SK-N-SH (cell line): ENCODE results near the gene MGAT4B.

Experiments
- CTCF ChIP-seq: fragments of 200-600 bp; sonication (generic); IDR thresholded peaks from 2 replicates; pipeline ENCODE4 v1.6.1; 2017; ENCODE audit warnings: antibody characterized with exemption, mild to moderate bottlenecking, moderate library complexity
- NFIC ChIP-seq: IDR thresholded peaks from 2 replicates; pipeline ENCODE4 v1.4.0; 2012; ENCODE audit warnings: borderline replicate concordance
- NRF1 ChIP-seq: IDR thresholded peaks from 2 replicates; pipeline ENCODE4 v1.6.1; 2012; ENCODE audit warnings: low read depth, mild to moderate bottlenecking, low read length
- POLR2AphosphoS5 ChIP-seq: IDR thresholded peaks from 2 replicates; pipeline ENCODE4 v1.6.1; 2012; ENCODE audit warnings: low read depth, low read length
- REST ChIP-seq: IDR thresholded peaks from 2 replicates; pipeline ENCODE4 v1.6.1; 2012; ENCODE audit warnings: mild to moderate bottlenecking, low read depth, low read length, moderate library complexity
- RXRA ChIP-seq: IDR thresholded peaks from 2 replicates; pipeline ENCODE4 v1.4.0; 2012; ENCODE audit warnings: low read depth, mild to moderate bottlenecking, borderline replicate concordance
- USF2 ChIP-seq: fragments of 150-350 bp; IDR thresholded peaks from 2 replicates; pipeline ENCODE4 v1.6.1; 2017; ENCODE audit warnings: antibody characterized with exemption, low read length, low read depth, borderline replicate concordance
- YY1 ChIP-seq: IDR thresholded peaks from 2 replicates; pipeline ENCODE4 v1.4.0; 2012; ENCODE audit warnings: low read depth, mild to moderate bottlenecking
- TF ChIP-seq, protein P1 (sequence below): IDR thresholded peaks from 2 replicates; pipeline ENCODE4 v1.4.0; 2012; ENCODE audit warnings: low read depth

DNA sequence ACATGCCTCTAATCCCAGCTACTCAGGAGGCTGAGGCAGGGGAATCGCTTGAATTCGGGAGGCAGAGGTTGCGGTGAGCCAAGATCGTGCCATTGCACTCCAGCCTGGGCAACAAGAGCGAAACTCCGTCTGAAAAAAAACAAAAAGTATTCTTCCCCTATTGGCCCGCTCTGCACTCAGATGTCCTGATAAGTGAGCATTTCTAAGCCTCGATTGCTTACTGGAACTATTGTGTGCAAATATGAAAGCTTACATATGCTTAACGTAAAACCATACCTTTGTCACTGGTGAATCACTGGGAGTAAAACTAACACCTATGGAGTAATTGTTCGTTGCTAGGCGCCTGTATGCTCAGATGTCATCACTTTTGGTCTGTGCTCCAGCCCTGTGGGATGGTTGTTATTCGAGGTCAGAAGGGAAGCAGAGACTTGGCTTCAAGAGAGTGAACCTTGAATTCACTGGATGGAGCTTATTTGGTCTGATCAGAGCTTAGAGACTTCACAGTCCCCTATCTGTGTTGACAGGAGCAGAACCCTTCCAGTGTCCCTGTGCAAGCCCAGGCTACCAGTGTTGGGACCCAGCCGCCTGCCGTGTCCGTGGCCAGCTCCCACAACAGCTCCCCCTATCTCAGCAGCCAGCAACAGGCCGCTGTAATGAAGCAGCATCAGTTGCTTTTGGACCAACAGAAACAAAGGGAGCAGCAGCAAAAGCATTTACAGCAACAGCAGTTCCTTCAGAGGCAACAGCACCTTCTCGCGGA is 38.2 kb downstream of the MGAT4B start:
- TF ChIP-seq YY1, result no peak
- no peak; the same call in 1 of the 2 replicates for TF ChIP-seq CTCF
- no peak for TF ChIP-seq RXRA
- TF ChIP-seq, protein P1, sequence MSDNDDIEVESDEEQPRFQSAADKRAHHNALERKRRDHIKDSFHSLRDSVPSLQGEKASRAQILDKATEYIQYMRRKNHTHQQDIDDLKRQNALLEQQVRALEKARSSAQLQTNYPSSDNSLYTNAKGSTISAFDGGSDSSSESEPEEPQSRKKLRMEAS, result no peak
- no peak for TF ChIP-seq NFIC
- TF ChIP-seq POLR2AphosphoS5, result no peak
- no peak for TF ChIP-seq REST
- no peak for TF ChIP-seq NRF1
- TF ChIP-seq USF2, result no peak
